HepG2 (cell line): ENCODE measurements around the gene NKX3-2. TPM values are rescaled to one million over a fixed set of nuclear protein-coding genes. Genes with fewer than 3 reads are reported as not detected.

Source experiments
- ATAC-seq: fragments of 200-7000 bp; cut with Tn5 transposase; 3 replicates; pipeline ENCODE4 v1.9.1; 2020; ENCODE audit warnings: mild to moderate bottlenecking, moderate library complexity
- BruUV-seq: library from RNA; stranded (reverse); fragments of 400-500 nt; replicated peaks from 2 replicates; lab custom pipeline; 2021; lab: Mats Ljungman, UMichigan
- CTCF ChIA-PET: fragments of 300-600 bp; formaldehyde crosslinking; extraction: SDS; loops from one replicate; lab custom pipeline; 2021; ENCODE audit warnings: low total read pairs, inconsistent platforms, low intra/inter-chr PET ratio; lab: Yijun Ruan, JAX
- POLR2A ChIA-PET: fragments of 350-600 bp; sonication (Branson Sonifier 250); formaldehyde crosslinking; loops from one replicate; lab custom pipeline; 2020; ENCODE audit warnings: antibody characterized with exemption, inconsistent platforms; lab: Yijun Ruan, JAX
- DNase-seq: peaks from one replicate; pipeline ENCODE4 v3.0.0-alpha.2; 2015; ENCODE audit warnings: low spot score
- FAIRE-seq: peaks from 3 replicates; lab custom pipeline; 2011; peaks lifted over from hg19 to GRCh38; lab: Jason Lieb, UNC
- H2AFZ ChIP-seq: one replicate; pipeline ENCODE4 v1.6.1; 2011; ENCODE audit warnings: low read length, inconsistent platforms
- H3K27ac ChIP-seq: fragments of 300-600 bp; 3 replicates; pipeline ENCODE4 v1.8.0; 2011; ENCODE audit warnings: mixed run types, mild to moderate bottlenecking, mixed read lengths, low read length, inconsistent platforms; ENCODE audit not compliant: insufficient read depth; ENCODE audit errors: extremely low read length
- H3K27me3 ChIP-seq, 2 experiments: fragments of 200-600 bp in 1 of 2; 2 replicates in 1 of 2; 3 replicates in 1 of 2; pipeline versions ENCODE4 v1.6.0 to v1.8.0; 2011; ENCODE audit warnings: low read length in 2 of 2, mild to moderate bottlenecking in 2 of 2, moderate library complexity in 2 of 2, inconsistent platforms in 1 of 2; ENCODE audit not compliant: insufficient read depth in 2 of 2, control insufficient read depth in 1 of 2
- H3K36me3 ChIP-seq, 2 experiments: fragments of 200-600 bp in 1 of 2; replicated peaks in 1 of 2; 2 replicates in 1 of 2; 3 replicates in 1 of 2; pipeline versions ENCODE4 v1.5.1 to v1.8.0; 2011; ENCODE audit warnings: low read length in 2 of 2, inconsistent platforms in 1 of 2; ENCODE audit not compliant: insufficient read depth in 2 of 2, control insufficient read depth in 1 of 2
- H3K4me1 ChIP-seq: 2 replicates; pipeline ENCODE4 v1.5.1; 2012; ENCODE audit warnings: low read length, inconsistent platforms; ENCODE audit not compliant: insufficient read depth
- H3K4me2 ChIP-seq: 2 replicates; pipeline ENCODE4 v1.6.0; 2011; ENCODE audit warnings: low read depth, low read length, inconsistent platforms
- H3K4me3 ChIP-seq, 3 experiments: fragments of 200-600 bp in 1 of 3; sonication (generic), shearing (Covaris generic) in 1 of 3; replicated peaks in 1 of 3; 2 replicates each; pipeline ENCODE4 v1.5.1; 2011 to 2016; ENCODE audit warnings: low read length in 3 of 3, inconsistent platforms in 2 of 3, low read depth in 2 of 3, mild to moderate bottlenecking in 2 of 3, control low read depth in 1 of 3, mixed read lengths in 1 of 3; ENCODE audit not compliant: insufficient read depth in 1 of 3
- H3K79me2 ChIP-seq: one replicate; pipeline ENCODE4 v1.6.1; 2011; ENCODE audit warnings: low read length, inconsistent platforms; ENCODE audit not compliant: insufficient read depth
- H3K9ac ChIP-seq: 2 replicates; pipeline ENCODE4 v1.6.0; 2011; ENCODE audit warnings: mild to moderate bottlenecking, low read depth, low read length, inconsistent platforms; ENCODE audit not compliant: insufficient read depth
- H3K9me3 ChIP-seq: 2 replicates; pipeline ENCODE4 v1.5.1; 2012; ENCODE audit warnings: mild to moderate bottlenecking, low read length
- H4K20me1 ChIP-seq: 2 replicates; pipeline ENCODE4 v1.6.0; 2011; ENCODE audit warnings: inconsistent platforms, mild to moderate bottlenecking, low read length, moderate library complexity; ENCODE audit not compliant: insufficient read depth
- MIXL1 ChIP-seq: IDR thresholded peaks from 2 replicates; pipeline ENCODE4 v1.6.1; 2016
- RORA ChIP-seq: sonication (generic); formaldehyde crosslinking; IDR thresholded peaks from 2 replicates; pipeline ENCODE4 v1.5.0; 2020; ENCODE audit warnings: mild to moderate bottlenecking, missing genetic modification reagents, moderate library complexity
- SIN3B ChIP-seq: fragments of 150-350 bp; IDR thresholded peaks from 2 replicates; pipeline ENCODE4 v1.6.1; 2014; ENCODE audit warnings: low read length
- ZFP62 ChIP-seq: sonication (generic); formaldehyde crosslinking; IDR thresholded peaks from 2 replicates; pipeline ENCODE4 v1.4.0; 2020; ENCODE audit warnings: missing genetic modification reagents
- ZKSCAN1 ChIP-seq: fragments of 150-350 bp; IDR thresholded peaks from 2 replicates; pipeline ENCODE4 v1.6.1; 2014; ENCODE audit warnings: low read length
- ZNF768 ChIP-seq: sonication (generic); formaldehyde crosslinking; IDR thresholded peaks from 2 replicates; pipeline ENCODE4 v1.4.0; 2020; ENCODE audit warnings: missing genetic modification reagents
- ZNF879 ChIP-seq: sonication (generic); formaldehyde crosslinking; IDR thresholded peaks from 2 replicates; pipeline ENCODE4 v1.8.1; 2023; ENCODE audit warnings: missing genetic modification reagents
- WGBS: methylation state at CpG from one replicate; pipeline ENCODE4 v1.1.6; 2017; ENCODE audit warnings: low lambda C conversion rate; 5-methylcytosine and 5-hydroxymethylcytosine counted together
- in situ Hi-C: cut with HindIII; loops from 2 replicates; pipeline ENCODE4 v1.10.0; 2017; ENCODE audit warnings: low pct_unique_long_range_greater_than_20kb; ENCODE audit not compliant: extremely low pct_ligation_motif_present
- intact Hi-C: fragments of 100-400 bp; cut with micrococcal nuclease; formaldehyde crosslinking; loops from one replicate; pipeline ENCODE4 v1.10.0; 2022; ENCODE audit not compliant: unreplicated experiment
- polyA plus RNA-seq, 8 experiments: library from polyadenylated mRNA; depleted of rRNA in 3 of 8; stranded (reverse) in 7 of 8; unstranded in 1 of 8; fragments of >200 nt; fragmentation: Illumina TruSeq in 4 of 8; extraction: Trizol in 4 of 8; gene quantifications; 2 replicates each; pipeline versions ENCODE4 v1.2.1 to v1.2.3, GENCODE V29; 2011 to 2016; ENCODE audit warnings: low read depth in 4 of 8, missing spikeins in 1 of 8, mixed read lengths in 1 of 8; ENCODE audit not compliant: insufficient read depth in 1 of 8
- total RNA-seq, 5 experiments: library from RNA; depleted of rRNA; stranded (reverse); fragments of >200 nt; fragmentation: Illumina TruSeq; extraction: Trizol; gene quantifications; 2 replicates each; pipeline ENCODE4 v1.2.3, GENCODE V29; 2016; ENCODE audit warnings: low read depth in 1 of 5
- TF ChIP-seq, protein P1 (sequence below): sonication (generic); formaldehyde crosslinking; IDR thresholded peaks from 2 replicates; pipeline ENCODE4 v1.4.0; 2020; ENCODE audit warnings: missing genetic modification reagents

The NKX3-2 gene
- total and polyA plus RNA-seq, 2 of the 13 experiments (the other 11 are each of a cell fraction or from before 2014, with no cell fraction given): 0.07 to 0.13 TPM

DNA sequence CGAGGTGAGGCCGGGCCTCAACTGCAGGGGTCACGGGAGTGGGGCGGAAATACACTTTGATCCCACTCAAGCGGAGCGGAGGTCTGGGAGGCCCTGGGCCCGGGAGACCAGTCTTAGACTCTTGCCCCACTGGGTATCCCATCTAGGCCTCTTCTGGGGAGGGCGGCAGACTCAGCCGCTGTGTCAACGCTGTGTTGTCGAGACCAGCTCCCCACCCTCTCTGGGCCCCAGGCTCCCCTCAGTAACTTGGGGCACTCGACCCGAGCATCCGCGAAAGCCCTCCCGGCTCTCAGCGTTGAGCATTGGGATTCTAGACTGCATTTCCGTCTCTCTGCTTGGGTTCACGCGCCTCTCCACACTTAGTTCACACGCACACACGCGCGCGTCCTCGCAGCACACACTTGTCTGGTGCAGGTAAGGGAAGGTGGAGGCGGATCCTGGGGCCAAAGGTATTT, 1.7 kb downstream of the NKX3-2 start:
- Histone ChIP-seq H2AFZ (no peak overlapping the region), H4K20me1 (0 out of 2 replicates have a peak, but pooled peaks cover 2% of the 10 kb centered on the region), H3K4me2 (no peak overlapping the region), H3K4me3 (no peak overlapping the region), H3K27ac (no peak overlapping the region), H3K79me2 (no peaks in the 10 kb centered on the region), H3K27me3 (peaks cover 3 to 54% of the 10 kb centered on the region in 2 experiments; a peak in 4 of 5 replicates), H3K4me1 (peaks cover 29% of the 10 kb centered on the region), H3K9me3 (no peaks in the 10 kb centered on the region), H3K9ac (no peak overlapping the region), H3K36me3 (no peaks in the 10 kb centered on the region)
- 88% methylated on average over 22 of the region's 27 CpGs for WGBS
- CTCF ChIA-PET: no interaction called here
- ATAC-seq (no peak), DNase-seq (no peak), FAIRE-seq (no peak)
- no peak for TF ChIP-seq SIN3B
- no peak for TF ChIP-seq ZFP62 (CRISPR knock-in tag)
- TF ChIP-seq ZNF768 (CRISPR knock-in tag): peak; percentile 79; the same call in 1 of the 2 replicates
- no peak for TF ChIP-seq ZNF879 (CRISPR knock-in tag)
- TF ChIP-seq MIXL1 (CRISPR knock-in tag): no peak
- TF ChIP-seq ZKSCAN1: no peak
- in situ Hi-C loops: no loop called here
- intact Hi-C loops: loop anchor here (10.0 kb wide), 1 partner anchor 418 kb away; no protein-coding TSS in a partner anchor
- BruUV-seq: no TSS peak
- POLR2A ChIA-PET: no interaction called here

DNA sequence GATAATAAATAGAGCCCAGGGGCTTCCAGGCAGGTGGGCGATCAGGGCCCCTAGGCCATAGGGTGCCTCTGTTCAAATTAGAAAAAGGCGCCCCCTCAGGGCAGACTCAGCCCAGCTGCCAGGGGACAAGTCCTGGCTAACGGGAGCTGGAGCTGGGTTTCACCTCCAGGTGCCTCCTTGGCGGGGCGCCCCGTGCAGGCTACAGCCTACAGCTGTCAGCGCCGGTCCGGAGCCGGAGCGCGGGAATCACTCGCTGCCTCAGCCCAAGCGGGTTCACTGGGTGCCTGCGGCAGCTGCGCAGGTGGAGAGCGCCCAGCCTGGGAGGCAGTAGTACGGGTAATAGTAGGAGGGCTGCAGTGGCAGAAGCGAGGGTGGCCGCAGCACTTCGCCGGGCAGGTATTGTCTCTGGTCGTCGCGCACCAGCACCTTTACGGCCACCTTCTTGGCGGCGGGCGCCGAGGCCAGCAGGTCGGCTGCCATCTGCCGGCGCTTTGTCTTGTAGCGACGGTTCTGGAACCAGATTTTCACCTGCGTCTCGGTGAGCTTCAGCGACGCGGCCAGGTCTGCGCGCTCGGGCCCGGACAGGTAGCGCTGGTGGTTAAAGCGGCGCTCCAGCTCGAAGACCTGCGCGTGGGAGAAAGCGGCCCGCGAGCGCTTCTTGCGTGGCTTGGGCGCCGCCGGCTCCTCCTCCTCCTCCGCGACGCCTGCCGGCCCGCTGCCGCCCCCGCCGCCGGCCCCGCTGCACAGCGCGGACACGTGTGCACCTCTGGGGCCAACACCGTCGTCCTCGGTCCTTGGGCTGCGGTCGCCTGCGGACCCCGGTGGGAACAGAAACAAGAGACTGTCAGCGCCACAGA, 2.4 kb downstream of the NKX3-2 start:
- WGBS: 93% methylated on average over 52 of the region's 79 CpGs
- ATAC-seq (no peak), DNase-seq (no peak), FAIRE-seq (no peak)
- H3K9me3 ChIP-seq: no peaks in the 10 kb centered on the region
- peaks cover 7 to 58% of the 10 kb centered on the region in 2 experiments; a peak in 4 of 5 replicates for H3K27me3 ChIP-seq
- H3K79me2 ChIP-seq: no peaks in the 10 kb centered on the region
- no peak overlapping the region for H3K4me3 ChIP-seq
- ChIA-PET POLR2A (no interaction called here), CTCF (no interaction called here)
- TF ChIP-seq, protein P1, sequence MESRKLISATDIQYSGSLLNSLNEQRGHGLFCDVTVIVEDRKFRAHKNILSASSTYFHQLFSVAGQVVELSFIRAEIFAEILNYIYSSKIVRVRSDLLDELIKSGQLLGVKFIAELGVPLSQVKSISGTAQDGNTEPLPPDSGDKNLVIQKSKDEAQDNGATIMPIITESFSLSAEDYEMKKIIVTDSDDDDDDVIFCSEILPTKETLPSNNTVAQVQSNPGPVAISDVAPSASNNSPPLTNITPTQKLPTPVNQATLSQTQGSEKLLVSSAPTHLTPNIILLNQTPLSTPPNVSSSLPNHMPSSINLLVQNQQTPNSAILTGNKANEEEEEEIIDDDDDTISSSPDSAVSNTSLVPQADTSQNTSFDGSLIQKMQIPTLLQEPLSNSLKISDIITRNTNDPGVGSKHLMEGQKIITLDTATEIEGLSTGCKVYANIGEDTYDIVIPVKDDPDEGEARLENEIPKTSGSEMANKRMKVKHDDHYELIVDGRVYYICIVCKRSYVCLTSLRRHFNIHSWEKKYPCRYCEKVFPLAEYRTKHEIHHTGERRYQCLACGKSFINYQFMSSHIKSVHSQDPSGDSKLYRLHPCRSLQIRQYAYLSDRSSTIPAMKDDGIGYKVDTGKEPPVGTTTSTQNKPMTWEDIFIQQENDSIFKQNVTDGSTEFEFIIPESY (CRISPR knock-in tag): 0 out of 2 replicates have a peak, but pooled peaks have one; percentile 17
- no peak for TF ChIP-seq RORA (CRISPR knock-in tag)
- BruUV-seq: no TSS peak
- H3K27ac ChIP-seq: no peak overlapping the region
- H4K20me1 ChIP-seq: 0 out of 2 replicates have a peak, but pooled peaks cover 2% of the 10 kb centered on the region
- in situ Hi-C loops: no loop called here
- no peaks in the 10 kb centered on the region for H3K36me3 ChIP-seq
- peaks cover 28% of the 10 kb centered on the region for H3K4me1 ChIP-seq
- intact Hi-C loops: loop anchor here (10.0 kb wide), 1 partner anchor 417 kb away; no protein-coding TSS in a partner anchor
- H3K9ac ChIP-seq: no peak overlapping the region
- H2AFZ ChIP-seq: no peak overlapping the region
- no peak overlapping the region for H3K4me2 ChIP-seq
